Measurements from ENCODE around the gene ADPRH. TPM values are rescaled to one million over a fixed set of nuclear protein-coding genes. Genes with fewer than 3 reads are reported as not detected.
A peak's percentile ranks its signal among the peaks of the same experiment; 100 is the strongest.

ADPRH gene
- total and polyA plus RNA-seq, 8 donors: 0.89 to 21.4 (median 2.5) TPM; not detected in 1

DNA sequence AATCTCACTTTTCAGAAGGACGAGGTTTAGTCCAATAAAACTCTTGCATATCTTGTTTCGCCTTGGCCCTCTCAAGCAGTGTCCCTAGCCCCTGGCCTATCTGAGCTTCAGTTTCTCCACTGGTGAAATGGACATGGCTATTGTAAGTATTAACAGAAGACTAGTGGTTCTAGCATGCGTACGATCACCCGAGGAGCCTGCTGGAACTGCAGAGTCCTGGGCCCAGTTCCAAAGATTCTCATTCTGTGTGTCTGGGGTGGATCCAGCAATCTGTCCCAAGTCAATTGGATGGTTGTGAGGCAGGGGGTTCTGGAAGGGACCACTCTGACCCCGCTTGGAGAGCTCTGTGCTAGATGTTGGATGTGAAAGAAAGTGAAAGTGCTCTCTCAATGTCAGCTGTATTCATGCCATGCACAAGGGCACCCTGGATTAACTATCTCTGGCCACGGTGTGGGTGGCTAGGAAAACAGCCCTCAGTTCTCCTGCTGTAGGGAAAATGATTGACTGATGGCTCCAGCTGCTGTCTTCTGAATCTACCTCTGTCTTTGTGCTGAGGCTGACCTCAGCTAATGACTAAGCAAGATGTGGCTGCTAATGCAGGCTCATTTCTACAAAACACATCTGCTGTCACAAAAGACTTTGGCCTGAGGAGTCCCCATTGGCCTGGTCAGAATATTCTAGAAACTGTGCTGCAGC is 16.5 kb downstream of the ADPRH start:
- intact Hi-C loops (cut with DNase I; ENCODE audit: low total_unique reads): no loop called here
- Histone ChIP-seq H3K4me3 (peak overlapping the region in 3 of 4 donors; percentile 19 to 28 (median 25)), H3K27me3 (no peaks in the 10 kb centered on the region), H3K27ac (no peak overlapping the region), H3K4me1 (peaks cover 4 to 29% (median 16%) of the 10 kb centered on the region in 4 donors), H3K36me3 (no peaks in the 10 kb centered on the region), H3K9me3 (no peaks in the 10 kb centered on the region)
- TF ChIP-seq, protein P1, sequence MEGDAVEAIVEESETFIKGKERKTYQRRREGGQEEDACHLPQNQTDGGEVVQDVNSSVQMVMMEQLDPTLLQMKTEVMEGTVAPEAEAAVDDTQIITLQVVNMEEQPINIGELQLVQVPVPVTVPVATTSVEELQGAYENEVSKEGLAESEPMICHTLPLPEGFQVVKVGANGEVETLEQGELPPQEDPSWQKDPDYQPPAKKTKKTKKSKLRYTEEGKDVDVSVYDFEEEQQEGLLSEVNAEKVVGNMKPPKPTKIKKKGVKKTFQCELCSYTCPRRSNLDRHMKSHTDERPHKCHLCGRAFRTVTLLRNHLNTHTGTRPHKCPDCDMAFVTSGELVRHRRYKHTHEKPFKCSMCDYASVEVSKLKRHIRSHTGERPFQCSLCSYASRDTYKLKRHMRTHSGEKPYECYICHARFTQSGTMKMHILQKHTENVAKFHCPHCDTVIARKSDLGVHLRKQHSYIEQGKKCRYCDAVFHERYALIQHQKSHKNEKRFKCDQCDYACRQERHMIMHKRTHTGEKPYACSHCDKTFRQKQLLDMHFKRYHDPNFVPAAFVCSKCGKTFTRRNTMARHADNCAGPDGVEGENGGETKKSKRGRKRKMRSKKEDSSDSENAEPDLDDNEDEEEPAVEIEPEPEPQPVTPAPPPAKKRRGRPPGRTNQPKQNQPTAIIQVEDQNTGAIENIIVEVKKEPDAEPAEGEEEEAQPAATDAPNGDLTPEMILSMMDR (IDR thresholded peaks at IDR 0.05): no peak
- no peak for TF ChIP-seq POLR2A (IDR thresholded peaks at IDR 0.05)
- 71 to 80% (median 79%) methylated on average over 7 of the region's 7 CpGs for WGBS, 5 donors
- DNase-seq: peak in 1 of 2 donors; percentile 11

- H3K9me3 ChIP-seq: no peaks in the 10 kb centered on the region
- peak overlapping the region in 1 of 5 donors; percentile 79 for H3K27ac ChIP-seq
- TF ChIP-seq, protein P1 (IDR thresholded peaks at IDR 0.05): no peak
- no peak for TF ChIP-seq POLR2A (IDR thresholded peaks at IDR 0.05)
- peak in 1 of 2 donors; percentile 12 for DNase-seq
- 82 to 89% (median 86%) methylated on average over 6 of the region's 6 CpGs for WGBS, 5 donors
- H3K4me1 ChIP-seq: peaks cover 4 to 29% (median 16%) of the 10 kb centered on the region in 4 donors
- H3K4me3 ChIP-seq: peak overlapping the region in 1 of 4 donors; percentile 19
- intact Hi-C loops (cut with DNase I; ENCODE audit: low total_unique reads): no loop called here
- no peaks in the 10 kb centered on the region for H3K36me3 ChIP-seq
- no peaks in the 10 kb centered on the region for H3K27me3 ChIP-seq
These were observed 17.1 kb downstream of the ADPRH start for GRCh38 chr3:119596398-119596797.

GRCh38 chr3:119597548-119598288 is 18.4 kb downstream of the ADPRH start, which contains the start of gene PLA1A:
TSS of gene PLA1A (plus strand) at chr3:119597885. CDS start at chr3:119597914, 29 bp downstream.
- no peaks in the 10 kb centered on the region for H3K9me3 ChIP-seq
- no peaks in the 10 kb centered on the region for H3K27me3 ChIP-seq
- 32 to 46% (median 40%) methylated on average over 7 of the region's 7 CpGs for WGBS, 5 donors
- peaks cover 5 to 29% (median 16%) of the 10 kb centered on the region in 4 donors for H3K4me1 ChIP-seq
- intact Hi-C loops (cut with DNase I; ENCODE audit: low total_unique reads): no loop called here
- no peak within 1 kb of the TSS for H3K4me3 ChIP-seq
- H3K36me3 ChIP-seq: no peaks in the 10 kb centered on the region
- H3K27ac ChIP-seq: peak within 1 kb of the TSS; percentile 25 to 79 (median 49)
- peak in 1 of 2 donors; percentile 66 for DNase-seq
- TF ChIP-seq POLR2A (IDR thresholded peaks at IDR 0.05) (no peak), EP300 (IDR thresholded peaks at IDR 0.05) (no peak), POLR2AphosphoS5 (IDR thresholded peaks at IDR 0.05) (no peak)
- TF ChIP-seq, protein P1 (IDR thresholded peaks at IDR 0.05): no peak

DNA sequence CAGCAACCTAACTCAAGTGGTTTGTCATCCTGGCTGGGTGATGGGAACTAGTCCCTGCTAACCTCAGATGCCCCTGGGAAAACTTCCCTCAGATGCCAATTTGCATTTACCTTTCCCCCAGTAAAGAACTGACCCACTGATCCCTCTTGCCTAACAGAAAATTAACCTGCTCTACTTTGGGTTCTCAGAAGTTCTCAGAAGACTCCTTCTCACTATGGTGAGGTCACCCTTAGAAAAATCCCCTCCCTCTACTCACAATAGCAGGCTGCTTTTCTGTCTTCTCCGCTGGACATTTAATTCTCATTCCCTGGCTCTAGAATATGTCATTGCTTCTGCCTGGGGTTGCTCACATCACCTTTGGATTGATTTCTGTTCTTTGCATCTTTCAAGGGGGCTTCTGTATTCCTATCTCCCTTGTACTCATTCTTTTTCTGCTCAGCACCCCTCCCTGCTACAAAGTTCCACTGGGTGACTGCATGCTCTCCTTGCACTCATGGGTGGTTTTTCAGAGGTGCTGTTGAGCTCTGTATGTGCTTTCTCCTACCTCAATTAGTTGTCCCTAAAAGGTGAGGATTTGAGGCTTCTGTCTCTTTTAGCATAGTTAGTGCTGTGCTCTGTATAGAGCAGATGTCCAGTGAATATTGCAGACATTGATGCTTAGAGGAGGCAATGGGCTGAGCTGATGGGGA is 19.3 kb downstream of the ADPRH start:
- Histone ChIP-seq H3K9me3 (no peaks in the 10 kb centered on the region), H3K27ac (peak overlapping the region in 2 of 5 donors; percentile 27 to 79), H3K27me3 (no peaks in the 10 kb centered on the region), H3K4me1 (peaks cover 9 to 33% (median 16%) of the 10 kb centered on the region in 4 donors), H3K36me3 (no peaks in the 10 kb centered on the region), H3K4me3 (no peak overlapping the region)
- intact Hi-C loops (cut with DNase I; ENCODE audit: low total_unique reads): no loop called here
- DNase-seq: no peak
- 89 to 94% (median 91%) methylated on average over 1 of the region's 1 CpG for WGBS, 5 donors
- TF ChIP-seq EP300 (IDR thresholded peaks at IDR 0.05) (no peak), POLR2A (IDR thresholded peaks at IDR 0.05) (no peak), POLR2AphosphoS5 (IDR thresholded peaks at IDR 0.05) (no peak)
- TF ChIP-seq, protein P1 (IDR thresholded peaks at IDR 0.05): no peak
